ENCODE measurements around the gene SCN4A. TPM values are rescaled to one million over a fixed set of nuclear protein-coding genes. Genes with fewer than 3 reads are reported as not detected.

SCN4A gene
- total RNA-seq, 1 experiment from 2014 or later, result 1.4 TPM

DNA sequence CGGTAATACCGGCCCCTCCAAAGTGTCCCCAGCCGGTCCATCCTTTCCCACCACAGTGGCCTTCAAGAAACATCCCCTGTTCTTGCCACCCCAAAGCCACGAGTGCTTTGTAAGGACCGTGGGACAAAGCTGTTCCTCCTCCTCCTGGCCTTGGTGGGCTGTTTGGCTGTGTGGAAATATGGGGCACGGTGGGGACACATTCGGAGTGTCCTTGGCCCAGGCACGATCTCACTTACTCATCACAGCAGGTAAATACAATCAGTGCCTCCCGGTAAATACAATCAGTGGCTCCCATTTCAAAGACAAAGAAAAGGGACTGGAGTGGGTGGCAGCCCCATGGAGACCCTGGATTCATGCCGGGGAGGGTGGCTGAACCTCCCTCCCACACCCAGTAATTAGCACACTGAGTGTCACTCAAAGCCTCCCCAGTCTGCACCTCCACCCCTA lies 10.4 kb downstream of the SCN4A start:
- POLR2A ChIA-PET (ENCODE audit: unreplicated experiment), result interaction anchor here (0.6 kb wide), 1 partner anchor 9 kb away, joined by 3 read pairs; no protein-coding TSS in a partner anchor
- no peak for TF ChIP-seq EZH2 (IDR thresholded peaks at IDR 0.05; ENCODE audit: low read depth)
- TF ChIP-seq, protein P1, sequence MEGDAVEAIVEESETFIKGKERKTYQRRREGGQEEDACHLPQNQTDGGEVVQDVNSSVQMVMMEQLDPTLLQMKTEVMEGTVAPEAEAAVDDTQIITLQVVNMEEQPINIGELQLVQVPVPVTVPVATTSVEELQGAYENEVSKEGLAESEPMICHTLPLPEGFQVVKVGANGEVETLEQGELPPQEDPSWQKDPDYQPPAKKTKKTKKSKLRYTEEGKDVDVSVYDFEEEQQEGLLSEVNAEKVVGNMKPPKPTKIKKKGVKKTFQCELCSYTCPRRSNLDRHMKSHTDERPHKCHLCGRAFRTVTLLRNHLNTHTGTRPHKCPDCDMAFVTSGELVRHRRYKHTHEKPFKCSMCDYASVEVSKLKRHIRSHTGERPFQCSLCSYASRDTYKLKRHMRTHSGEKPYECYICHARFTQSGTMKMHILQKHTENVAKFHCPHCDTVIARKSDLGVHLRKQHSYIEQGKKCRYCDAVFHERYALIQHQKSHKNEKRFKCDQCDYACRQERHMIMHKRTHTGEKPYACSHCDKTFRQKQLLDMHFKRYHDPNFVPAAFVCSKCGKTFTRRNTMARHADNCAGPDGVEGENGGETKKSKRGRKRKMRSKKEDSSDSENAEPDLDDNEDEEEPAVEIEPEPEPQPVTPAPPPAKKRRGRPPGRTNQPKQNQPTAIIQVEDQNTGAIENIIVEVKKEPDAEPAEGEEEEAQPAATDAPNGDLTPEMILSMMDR (conservative IDR thresholded peaks at IDR 0.05), result no peak
- no peak overlapping the region for H3K27ac ChIP-seq

DNA sequence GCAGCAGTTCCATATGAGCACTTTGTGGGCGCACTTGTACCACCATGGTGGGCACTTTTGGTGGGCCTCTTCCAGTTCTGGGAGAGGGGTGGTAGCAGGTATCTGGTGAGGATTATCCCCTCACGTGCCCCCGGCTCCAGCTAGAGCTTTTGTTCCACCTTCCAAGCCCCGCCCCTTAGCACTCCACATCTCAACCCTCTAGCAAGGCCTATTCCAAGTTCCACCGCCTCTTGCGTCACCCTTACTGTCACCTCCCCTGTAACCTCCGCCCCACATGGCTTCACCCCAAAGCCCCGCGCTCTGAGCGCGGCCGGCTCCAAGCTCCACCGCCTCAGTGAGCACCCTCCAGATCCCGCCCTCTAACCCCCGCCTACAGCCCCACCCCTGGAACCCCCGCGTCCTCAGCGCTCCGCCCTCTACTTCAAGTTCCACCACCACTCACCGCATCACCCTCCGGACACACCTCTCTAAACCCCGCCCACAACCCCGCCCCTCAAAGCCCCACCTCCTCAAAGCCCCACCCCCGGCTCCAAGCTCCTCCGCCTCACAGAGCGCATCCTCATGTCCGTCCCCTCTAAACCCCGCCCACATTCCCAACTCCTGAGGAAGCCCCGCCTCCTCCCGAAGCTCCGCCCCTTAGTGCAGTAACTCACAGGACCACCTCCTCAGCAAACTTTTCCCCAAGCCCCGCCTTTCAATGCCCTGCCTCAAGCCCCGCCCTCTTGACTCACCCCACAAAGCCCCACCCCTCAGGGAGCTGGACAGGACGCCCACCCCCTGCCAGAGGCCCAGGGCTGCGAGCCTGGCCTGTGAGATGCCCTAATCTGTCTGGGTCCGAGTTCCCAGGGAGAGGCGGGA lies 11.1 kb downstream of the SCN4A start:
- Histone ChIP-seq H3K36me3 (ENCODE audit: low read depth) (no peaks in the 10 kb centered on the region), H4K20me1 (ENCODE audit: insufficient read depth) (no peaks in the 10 kb centered on the region), H3K4me3 (peak overlapping the region; percentile 48), H2AFZ (peak overlapping the region; percentile 20; the same call in 1 of the 2 replicates), H3K4me1 (replicated peaks; ENCODE audit: insufficient read depth) (peaks cover 14% of the 10 kb centered on the region), H3K9me3 (ENCODE audit: insufficient read depth, low read depth) (no peaks in the 10 kb centered on the region), H3K9me2 (ENCODE audit: insufficient read depth) (no peaks in the 10 kb centered on the region), H3K27ac (no peak overlapping the region), H3K79me2 (ENCODE audit: low read depth) (no peaks in the 10 kb centered on the region), H3K4me2 (peak overlapping the region; percentile 76), H3K27me3 (ENCODE audit: insufficient read depth, low read depth) (no peaks in the 10 kb centered on the region), H3F3A (ENCODE audit: insufficient read depth, low read depth) (peaks cover 12% of the 10 kb centered on the region)
- DNase-seq, result peak; percentile 74 to 90
- ChIA-PET CTCF (interaction anchor here (0.6 kb wide), 1 partner anchor 580 kb away, joined by 4 read pairs; no protein-coding TSS in a partner anchor), POLR2A (ENCODE audit: unreplicated experiment) (interaction anchor here (0.6 kb wide), 1 partner anchor 8 kb away, joined by 3 read pairs; no protein-coding TSS in a partner anchor)
- intact Hi-C loops (cut with micrococcal nuclease; ENCODE audit: unreplicated experiment), result no loop called here
- TF ChIP-seq EZH2 (IDR thresholded peaks at IDR 0.05; ENCODE audit: low read depth), result no peak
- TF ChIP-seq, protein P1 (conservative IDR thresholded peaks at IDR 0.05), result no peak
- BruUV-seq (replicated peaks), result no TSS peak

More for the DNA sequence above, 10.4 kb downstream of the SCN4A start:
- Histone ChIP-seq H3K27me3 (ENCODE audit: insufficient read depth, low read depth) (no peaks in the 10 kb centered on the region), H3K4me1 (replicated peaks; ENCODE audit: insufficient read depth) (peaks cover 14% of the 10 kb centered on the region), H3K9me2 (ENCODE audit: insufficient read depth) (no peaks in the 10 kb centered on the region), H3K4me3 (no peak overlapping the region), H3F3A (ENCODE audit: insufficient read depth, low read depth) (peaks cover 12% of the 10 kb centered on the region), H3K4me2 (no peak overlapping the region), H4K20me1 (ENCODE audit: insufficient read depth) (no peaks in the 10 kb centered on the region), H3K79me2 (ENCODE audit: low read depth) (no peaks in the 10 kb centered on the region), H3K36me3 (ENCODE audit: low read depth) (no peaks in the 10 kb centered on the region), H2AFZ (no peak overlapping the region), H3K9me3 (ENCODE audit: insufficient read depth, low read depth) (no peaks in the 10 kb centered on the region)
- intact Hi-C loops (cut with micrococcal nuclease; ENCODE audit: unreplicated experiment), result no loop called here
- BruUV-seq (replicated peaks), result no TSS peak
- DNase-seq, result no peak
- CTCF ChIA-PET, result interaction anchor here (0.6 kb wide), 1 partner anchor 580 kb away, joined by 4 read pairs; no protein-coding TSS in a partner anchor

DNA sequence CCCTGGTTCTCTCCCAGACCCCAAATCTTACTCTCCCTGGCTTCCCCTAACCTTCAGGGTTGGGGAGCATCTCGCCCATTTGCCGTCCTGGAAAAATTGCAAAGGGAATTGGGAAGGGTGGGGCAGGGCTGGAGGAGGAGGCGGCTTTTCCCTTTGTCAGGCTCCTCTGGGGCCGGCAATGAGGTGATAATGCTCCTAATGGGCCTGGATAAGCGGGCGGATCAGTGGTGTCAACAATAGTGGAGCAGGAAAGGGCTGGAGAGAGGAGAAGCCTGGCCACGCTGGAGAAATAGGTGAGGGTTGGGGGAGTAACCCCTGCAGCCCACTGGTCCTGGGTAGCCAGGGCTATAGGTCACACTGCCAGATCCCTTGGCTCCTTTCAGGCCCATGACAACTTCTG lies 12.3 kb downstream of the SCN4A start:
- CTCF ChIA-PET, result no interaction called here
- no peak overlapping the region for H2AFZ ChIP-seq
- no peak for TF ChIP-seq EZH2 (IDR thresholded peaks at IDR 0.05; ENCODE audit: low read depth)
- TF ChIP-seq, protein P1 (conservative IDR thresholded peaks at IDR 0.05), result no peak
- H3K79me2 ChIP-seq (ENCODE audit: low read depth), result no peaks in the 10 kb centered on the region
- intact Hi-C loops (cut with micrococcal nuclease; ENCODE audit: unreplicated experiment), result no loop called here
- no TSS peak for BruUV-seq (replicated peaks)
- no peaks in the 10 kb centered on the region for H3K27me3 ChIP-seq (ENCODE audit: insufficient read depth, low read depth)
- no peaks in the 10 kb centered on the region for H3K9me3 ChIP-seq (ENCODE audit: insufficient read depth, low read depth)
- no peaks in the 10 kb centered on the region for H4K20me1 ChIP-seq (ENCODE audit: insufficient read depth)
- peaks cover 14% of the 10 kb centered on the region for H3K4me1 ChIP-seq (replicated peaks; ENCODE audit: insufficient read depth)
- DNase-seq, result no peak
- H3K4me2 ChIP-seq, result peak overlapping the region; percentile 76; the same call in 1 of the 2 replicates
- no peak overlapping the region for H3K4me3 ChIP-seq
- no peaks in the 10 kb centered on the region for H3K36me3 ChIP-seq (ENCODE audit: low read depth)
- no peak overlapping the region for H3K27ac ChIP-seq
- POLR2A ChIA-PET (ENCODE audit: unreplicated experiment), result no interaction called here
- peaks cover 12% of the 10 kb centered on the region for H3F3A ChIP-seq (ENCODE audit: insufficient read depth, low read depth)
- no peaks in the 10 kb centered on the region for H3K9me2 ChIP-seq (ENCODE audit: insufficient read depth)

Measured in PC-9 (cell line).